ENCODE data around the gene POLE3.

The POLE3 gene

DNA sequence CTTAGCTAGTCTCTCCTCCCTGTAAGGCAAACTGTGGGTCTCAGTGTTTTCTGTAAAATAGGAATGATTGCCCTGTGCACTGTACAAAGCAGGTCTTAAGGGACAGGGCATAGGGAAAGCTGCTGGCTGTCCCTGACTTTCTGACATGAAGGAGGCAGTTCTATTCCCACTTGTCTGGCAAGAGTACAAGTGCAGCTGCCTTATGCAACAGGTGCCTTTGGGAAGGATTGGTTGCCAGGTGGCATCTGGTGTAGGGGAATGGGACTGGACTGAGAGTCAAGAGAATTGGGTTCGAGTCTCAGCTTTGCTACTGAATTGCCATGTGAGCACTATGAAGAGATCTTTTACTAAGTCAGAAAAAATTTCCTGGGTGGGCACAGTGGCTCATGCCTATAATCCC lies 51.1 kb downstream of the POLE3 start:
- peaks cover 1% of the 10 kb centered on the region for H3K27me3 Mint-ChIP-seq
- H3K27ac Mint-ChIP-seq, result no peak overlapping the region
- H3K4me1 Mint-ChIP-seq (ENCODE audit: low read depth), result peaks cover 4% of the 10 kb centered on the region
- H3K4me3 Mint-ChIP-seq, result no peak overlapping the region
- no peaks in the 10 kb centered on the region for H3K9me3 Mint-ChIP-seq (ENCODE audit: low read depth)
- H3K36me3 Mint-ChIP-seq, result no peaks in the 10 kb centered on the region
